ENCODE results near the gene MYO1E. TPM values are rescaled to one million over a fixed set of nuclear protein-coding genes. Genes with fewer than 3 reads are reported as not detected.

Gene MYO1E
- total RNA-seq, 1 donor from 2014 or later, result 23.6 TPM

- Histone ChIP-seq H3K36me3 (no peaks in the 10 kb centered on the region), H3K9me3 (replicated peaks) (no peaks in the 10 kb centered on the region), H3K27ac (replicated peaks) (no peak overlapping the region), H3K4me3 (no peak overlapping the region), H3K27me3 (ENCODE audit: low read depth) (no peaks in the 10 kb centered on the region), H3K4me1 (no peaks in the 10 kb centered on the region)
- intact Hi-C loops (cut with micrococcal nuclease), result no loop called here
- TF ChIP-seq CTCF (IDR thresholded peaks at IDR 0.05; ENCODE audit: borderline replicate concordance), result no peak
- DNase-seq, result no peak
These were observed 12.5 kb upstream of the MYO1E start for GRCh38 chr15:59385171-59385570.

GRCh38 chr15:59384507-59384906 lies 11.8 kb upstream of the MYO1E start:
- intact Hi-C loops (cut with micrococcal nuclease), result no loop called here
- H3K4me3 ChIP-seq, result no peak overlapping the region

GRCh38 chr15:59380902-59381610 lies 8.4 kb upstream of the MYO1E start:
- TF ChIP-seq CTCF (IDR thresholded peaks at IDR 0.05; ENCODE audit: borderline replicate concordance), result no peak
- Histone ChIP-seq H3K9me3 (replicated peaks) (no peaks in the 10 kb centered on the region), H3K27ac (replicated peaks) (no peak overlapping the region), H3K4me3 (no peak overlapping the region), H3K4me1 (no peaks in the 10 kb centered on the region), H3K27me3 (ENCODE audit: low read depth) (no peaks in the 10 kb centered on the region), H3K36me3 (no peaks in the 10 kb centered on the region)
- no peak for DNase-seq
- intact Hi-C loops (cut with micrococcal nuclease), result no loop called here

More at GRCh38 chr15:59384507-59384906, 11.8 kb upstream of the MYO1E start:
- TF ChIP-seq CTCF (IDR thresholded peaks at IDR 0.05; ENCODE audit: borderline replicate concordance), result no peak
- no peaks in the 10 kb centered on the region for H3K9me3 ChIP-seq (replicated peaks)
- no peaks in the 10 kb centered on the region for H3K36me3 ChIP-seq
- no peaks in the 10 kb centered on the region for H3K4me1 ChIP-seq
- no peak overlapping the region for H3K27ac ChIP-seq (replicated peaks)
- no peak for DNase-seq
- no peaks in the 10 kb centered on the region for H3K27me3 ChIP-seq (ENCODE audit: low read depth)

- DNase-seq, result no peak
- no peaks in the 10 kb centered on the region for H3K9me3 ChIP-seq (replicated peaks)
- no peak overlapping the region for H3K27ac ChIP-seq (replicated peaks)
- no peaks in the 10 kb centered on the region for H3K36me3 ChIP-seq
- intact Hi-C loops (cut with micrococcal nuclease), result loop anchor here (10.0 kb wide), 1 partner anchor 135 kb away; no protein-coding TSS in a partner anchor
- H3K27me3 ChIP-seq (ENCODE audit: low read depth), result no peaks in the 10 kb centered on the region
- TF ChIP-seq CTCF (IDR thresholded peaks at IDR 0.05; ENCODE audit: borderline replicate concordance), result no peak
- H3K4me3 ChIP-seq, result no peak overlapping the region
- H3K4me1 ChIP-seq, result no peaks in the 10 kb centered on the region
These were observed 6.9 kb upstream of the MYO1E start for GRCh38 chr15:59379531-59379930.

- Histone ChIP-seq H3K27me3 (ENCODE audit: low read depth) (no peaks in the 10 kb centered on the region), H3K36me3 (no peaks in the 10 kb centered on the region), H3K27ac (replicated peaks) (no peak overlapping the region), H3K4me3 (no peak overlapping the region), H3K9me3 (replicated peaks) (no peaks in the 10 kb centered on the region), H3K4me1 (no peaks in the 10 kb centered on the region)
- DNase-seq, result no peak
- TF ChIP-seq CTCF (IDR thresholded peaks at IDR 0.05; ENCODE audit: borderline replicate concordance), result no peak
- intact Hi-C loops (cut with micrococcal nuclease), result loop anchor here (10.0 kb wide), 1 partner anchor 134 kb away; no protein-coding TSS in a partner anchor
These were observed 6.2 kb upstream of the MYO1E start for GRCh38 chr15:59378855-59379254.
